HUES48 (cell line): ENCODE measurements around the gene GPS2.

Experiments used
- H3K27ac ChIP-seq: one replicate; pipeline ENCODE4 v1.7.0; 2013; ENCODE audit warnings: low read depth, low read length, inconsistent platforms
- H3K27me3 ChIP-seq: 2 replicates; pipeline ENCODE4 v1.6.1; 2013; ENCODE audit warnings: mild to moderate bottlenecking, low read length; ENCODE audit not compliant: control insufficient read depth, insufficient read depth
- H3K36me3 ChIP-seq: 2 replicates; pipeline ENCODE4 v1.6.1; 2013; ENCODE audit warnings: low read length; ENCODE audit not compliant: control insufficient read depth, insufficient read depth
- H3K4me1 ChIP-seq: 2 replicates; pipeline ENCODE4 v1.6.1; 2013; ENCODE audit warnings: mild to moderate bottlenecking, low read length; ENCODE audit not compliant: control insufficient read depth, insufficient read depth
- H3K4me3 ChIP-seq: 2 replicates; pipeline ENCODE4 v1.5.1; 2013; ENCODE audit warnings: mild to moderate bottlenecking, low read depth, low read length
- H3K9ac ChIP-seq: 2 replicates; pipeline ENCODE4 v1.6.1; 2013; ENCODE audit warnings: mild to moderate bottlenecking, low read depth, low read length, moderate library complexity
- H3K9me3 ChIP-seq: 2 replicates; pipeline ENCODE4 v1.6.1; 2013; ENCODE audit warnings: low read length; ENCODE audit not compliant: control insufficient read depth, insufficient read depth

The GPS2 gene

DNA sequence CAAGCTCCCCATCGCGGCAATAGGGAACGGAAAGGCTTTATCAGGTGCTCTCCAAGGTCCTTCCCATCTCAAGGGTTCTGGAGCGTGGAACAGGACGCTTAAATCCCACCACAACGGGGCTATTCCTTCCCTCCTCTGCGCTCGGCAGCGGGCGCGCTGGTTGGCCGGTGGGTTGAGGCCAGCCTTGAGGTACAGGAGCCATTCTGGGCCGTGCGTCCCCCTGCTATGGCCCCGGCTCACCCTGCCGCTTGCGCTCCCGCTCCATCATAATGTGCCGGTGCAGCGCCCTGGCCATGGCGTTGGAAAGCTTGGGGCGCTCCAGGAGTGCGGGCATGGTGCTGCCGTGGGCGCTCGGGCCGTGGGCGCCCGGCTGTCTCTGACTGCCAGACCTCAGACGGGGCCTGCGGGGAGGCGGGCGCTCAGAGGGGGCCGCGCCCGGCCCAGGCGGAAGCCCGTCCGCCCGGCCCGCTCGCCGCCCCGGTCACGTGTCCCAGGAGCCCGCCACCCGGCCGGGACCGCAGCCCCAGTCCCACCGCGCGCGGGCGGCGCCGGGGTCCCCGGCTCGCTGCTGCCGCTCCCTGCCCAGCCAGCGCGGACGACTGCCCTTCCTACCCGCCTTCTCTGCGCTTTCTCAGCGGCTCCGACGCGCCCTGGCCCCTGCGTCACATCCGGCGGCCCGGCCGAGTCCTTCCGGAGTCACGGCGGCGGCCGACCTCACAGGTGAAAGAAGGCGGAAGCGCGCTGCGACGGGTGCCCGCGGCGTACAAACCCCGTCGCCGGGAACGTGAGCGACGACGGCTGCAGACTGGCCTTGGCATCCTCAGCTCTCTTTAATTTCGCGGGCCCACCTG lies at the start of gene GPS2:
Gene GPS2, minus strand, starts transcription at position 642 of the 851 bp plus-strand sequence. Its CDS starts 308 bp downstream, at position 334.
- Histone ChIP-seq H3K27ac (peak within 1 kb of the TSS; percentile 93), H3K36me3 (peaks cover 73% of the 10 kb centered on the region), H3K27me3 (no peaks in the 10 kb centered on the region), H3K9ac (peak within 1 kb of the TSS; percentile 66), H3K9me3 (no peaks in the 10 kb centered on the region), H3K4me1 (peaks cover 6% of the 10 kb centered on the region; the same call in 1 of the 2 replicates), H3K4me3 (peak within 1 kb of the TSS; percentile 80)

DNA sequence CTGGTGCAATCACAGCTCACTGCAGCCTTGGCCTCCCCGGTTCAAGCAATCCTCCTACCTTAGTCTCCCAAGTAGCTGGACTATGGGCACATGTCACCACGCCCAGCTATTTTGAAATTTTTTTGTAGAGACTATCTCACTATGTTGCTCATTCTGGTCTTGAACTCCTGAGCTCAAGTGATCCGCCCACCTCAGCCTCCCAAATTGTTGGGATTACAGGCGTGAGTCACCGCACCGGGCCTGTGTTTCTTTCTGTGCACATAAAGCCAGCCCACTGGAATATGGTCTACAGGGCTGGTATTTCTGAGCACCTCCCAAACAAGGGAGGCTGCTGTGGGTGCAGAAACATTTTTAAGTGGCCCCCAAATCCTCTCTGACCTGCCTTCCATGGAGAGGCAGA lies 48.2 kb upstream of the GPS2 start:
- no peak overlapping the region for H3K4me3 ChIP-seq
- no peaks in the 10 kb centered on the region for H3K27me3 ChIP-seq
- no peak overlapping the region for H3K9ac ChIP-seq
- H3K4me1 ChIP-seq: peaks cover 2% of the 10 kb centered on the region
- H3K36me3 ChIP-seq: no peaks in the 10 kb centered on the region
- no peaks in the 10 kb centered on the region for H3K9me3 ChIP-seq
- H3K27ac ChIP-seq: no peak overlapping the region

DNA sequence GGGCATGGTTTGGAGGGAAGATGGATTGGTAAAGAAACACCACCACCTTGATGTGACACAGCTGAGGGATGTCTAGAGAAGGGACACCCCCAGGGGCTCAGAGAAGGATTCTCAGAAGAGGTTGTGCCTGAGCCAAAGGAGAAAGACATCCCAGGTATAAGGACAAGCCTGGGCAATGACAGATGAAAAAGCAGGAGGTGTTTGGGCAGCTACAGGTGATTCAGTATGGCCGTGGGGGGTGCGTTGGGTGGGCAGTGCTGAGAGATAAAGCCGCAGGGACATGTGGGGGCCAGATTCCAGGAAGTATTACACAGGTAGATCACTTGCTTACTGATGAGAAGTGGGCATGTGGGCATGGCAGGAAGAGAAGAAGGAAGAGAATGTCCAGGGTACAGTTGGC lies 46.7 kb upstream of the GPS2 start:
- H3K4me1 ChIP-seq: no peaks in the 10 kb centered on the region
- no peak overlapping the region for H3K9ac ChIP-seq
- H3K27ac ChIP-seq: no peak overlapping the region
- no peaks in the 10 kb centered on the region for H3K9me3 ChIP-seq
- H3K4me3 ChIP-seq: no peak overlapping the region
- no peaks in the 10 kb centered on the region for H3K27me3 ChIP-seq
- no peaks in the 10 kb centered on the region for H3K36me3 ChIP-seq

GRCh38 chr17:7357381-7357780 lies 42.2 kb upstream of the GPS2 start:
- H3K36me3 ChIP-seq: no peaks in the 10 kb centered on the region
- peaks cover 5% of the 10 kb centered on the region; the same call in 1 of the 2 replicates for H3K4me1 ChIP-seq
- H3K27ac ChIP-seq: no peak overlapping the region
- no peak overlapping the region for H3K9ac ChIP-seq
- no peaks in the 10 kb centered on the region for H3K9me3 ChIP-seq
- H3K27me3 ChIP-seq: no peaks in the 10 kb centered on the region
- no peak overlapping the region for H3K4me3 ChIP-seq

DNA sequence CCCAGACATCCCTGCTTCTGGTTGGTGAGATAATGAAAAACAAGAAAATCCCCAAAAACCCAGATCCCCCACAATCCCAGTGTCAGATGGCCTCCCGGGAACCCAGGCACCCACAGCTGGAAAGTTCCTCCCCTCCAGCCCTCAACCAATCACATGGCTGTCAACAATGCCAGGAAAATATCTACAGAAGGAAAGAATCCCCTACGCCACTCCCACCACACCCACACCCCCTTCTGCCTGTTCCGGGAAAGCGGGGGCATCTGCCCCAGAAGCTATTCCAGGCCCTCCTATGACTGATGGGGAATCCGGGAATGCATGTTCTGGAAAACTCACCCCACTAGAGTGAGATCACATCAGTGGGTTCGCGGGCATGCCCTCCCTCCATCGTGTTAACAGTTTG lies 41.6 kb upstream of the GPS2 start:
- 0 out of 2 replicates have a peak overlapping the region, but pooled peaks have one; percentile 49 for H3K4me3 ChIP-seq

GRCh38 chr17:7356072-7356549 lies 41.0 kb upstream of the GPS2 start:
- Histone ChIP-seq H3K4me1 (peaks cover 5% of the 10 kb centered on the region; the same call in 1 of the 2 replicates), H3K27ac (no peak overlapping the region), H3K9ac (no peak overlapping the region), H3K27me3 (no peaks in the 10 kb centered on the region; the same call in 1 of the 2 replicates), H3K4me3 (peak overlapping the region; percentile 49), H3K36me3 (no peaks in the 10 kb centered on the region), H3K9me3 (no peaks in the 10 kb centered on the region)

More for the DNA sequence above, 41.6 kb upstream of the GPS2 start:
- no peak overlapping the region for H3K27ac ChIP-seq
- peaks cover 5% of the 10 kb centered on the region; the same call in 1 of the 2 replicates for H3K4me1 ChIP-seq
- H3K27me3 ChIP-seq: no peaks in the 10 kb centered on the region
- no peaks in the 10 kb centered on the region for H3K36me3 ChIP-seq
- no peak overlapping the region for H3K9ac ChIP-seq
- no peaks in the 10 kb centered on the region for H3K9me3 ChIP-seq

DNA sequence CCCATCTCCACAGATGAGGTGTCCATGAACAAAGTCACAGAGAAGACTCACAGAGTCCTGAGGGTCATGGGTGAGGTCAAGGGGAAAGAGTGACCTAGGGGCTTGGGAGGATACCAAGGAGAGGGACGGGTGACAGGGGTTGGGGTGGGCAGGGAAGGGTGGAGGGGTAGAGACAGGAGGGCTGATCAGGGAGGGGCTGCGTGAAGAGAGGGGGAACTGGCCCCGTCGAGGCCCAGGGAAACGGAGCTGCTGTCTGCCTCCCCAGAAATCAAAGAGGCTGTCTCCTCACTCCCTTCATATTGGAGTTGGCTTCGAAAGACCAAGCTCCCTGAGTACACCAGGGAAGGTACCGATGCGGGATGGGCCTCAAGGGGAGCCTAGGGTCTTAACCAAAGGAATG lies 40.4 kb upstream of the GPS2 start:
- no peaks in the 10 kb centered on the region for H3K9me3 ChIP-seq
- peaks cover 3% of the 10 kb centered on the region for H3K27me3 ChIP-seq
- H3K9ac ChIP-seq: no peak overlapping the region
- H3K27ac ChIP-seq: no peak overlapping the region
- H3K36me3 ChIP-seq: no peaks in the 10 kb centered on the region
- peaks cover 5% of the 10 kb centered on the region; the same call in 1 of the 2 replicates for H3K4me1 ChIP-seq
- no peak overlapping the region for H3K4me3 ChIP-seq

GRCh38 chr17:7355053-7355452 lies 39.9 kb upstream of the GPS2 start, which contains the start of gene TMEM95:
Gene TMEM95 (plus strand): TSS chr17:7355156. CDS start chr17:7355205, 49 bp downstream.
- Histone ChIP-seq H3K9ac (no peak within 1 kb of the TSS), H3K27ac (no peak within 1 kb of the TSS), H3K27me3 (peaks cover 3% of the 10 kb centered on the region), H3K36me3 (no peaks in the 10 kb centered on the region), H3K4me1 (peaks cover 5% of the 10 kb centered on the region; the same call in 1 of the 2 replicates), H3K4me3 (no peak within 1 kb of the TSS), H3K9me3 (no peaks in the 10 kb centered on the region)

GRCh38 chr17:7354262-7354843 lies 39.2 kb upstream of the GPS2 start:
- no peak overlapping the region for H3K27ac ChIP-seq

DNA sequence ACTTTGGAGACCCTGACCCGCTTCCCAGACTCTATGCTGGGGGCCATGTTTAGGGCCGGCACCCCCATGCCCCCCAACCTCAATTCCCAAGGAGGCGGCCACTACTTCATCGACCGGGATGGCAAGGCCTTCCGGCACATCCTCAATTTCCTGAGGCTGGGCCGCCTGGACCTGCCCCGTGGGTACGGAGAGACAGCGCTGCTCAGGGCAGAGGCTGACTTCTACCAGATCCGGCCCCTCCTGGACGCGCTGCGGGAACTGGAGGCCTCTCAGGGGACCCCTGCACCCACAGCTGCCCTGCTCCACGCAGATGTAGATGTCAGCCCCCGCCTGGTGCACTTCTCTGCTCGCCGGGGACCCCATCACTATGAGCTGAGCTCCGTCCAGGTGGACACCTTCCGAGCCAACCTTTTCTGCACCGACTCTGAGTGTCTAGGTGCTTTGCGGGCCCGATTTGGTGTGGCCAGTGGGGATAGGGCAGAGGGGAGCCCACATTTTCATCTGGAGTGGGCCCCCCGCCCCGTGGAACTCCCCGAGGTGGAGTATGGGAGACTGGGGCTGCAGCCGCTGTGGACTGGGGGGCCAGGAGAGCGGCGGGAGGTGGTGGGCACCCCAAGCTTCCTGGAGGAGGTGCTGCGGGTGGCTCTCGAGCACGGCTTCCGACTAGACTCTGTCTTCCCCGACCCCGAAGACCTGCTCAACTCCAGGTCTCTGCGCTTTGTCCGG lies 37.9 kb upstream of the GPS2 start:
- H3K4me3 ChIP-seq: no peak overlapping the region

More at GRCh38 chr17:7354262-7354843, 39.2 kb upstream of the GPS2 start:
- Histone ChIP-seq H3K9ac (no peak overlapping the region), H3K4me1 (peaks cover 12% of the 10 kb centered on the region), H3K9me3 (no peaks in the 10 kb centered on the region), H3K4me3 (no peak overlapping the region), H3K36me3 (no peaks in the 10 kb centered on the region), H3K27me3 (peaks cover 3% of the 10 kb centered on the region)

More for the DNA sequence above, 37.9 kb upstream of the GPS2 start:
- no peak overlapping the region for H3K27ac ChIP-seq
- H3K36me3 ChIP-seq: no peaks in the 10 kb centered on the region
- peaks cover 3% of the 10 kb centered on the region for H3K27me3 ChIP-seq
- no peak overlapping the region for H3K9ac ChIP-seq
- H3K9me3 ChIP-seq: no peaks in the 10 kb centered on the region
- H3K4me1 ChIP-seq: peaks cover 14% of the 10 kb centered on the region
